ENCODE results near the gene CPM. TPM values are rescaled to one million over a fixed set of nuclear protein-coding genes. Genes with fewer than 3 reads are reported as not detected.
"Not testable (repeated sequence)": the region's sequence is repeated elsewhere in the genome, so short reads cannot be mapped to it uniquely, and the experiment has no call there.

The CPM gene
- total RNA-seq, 2 experiments from 2014 or later = 1.1 to 1.4 TPM

- no peak overlapping the region for H3K4me3 Mint-ChIP-seq
- POLR2A ChIA-PET = no interaction called here
- H3K27ac Mint-ChIP-seq = no peak overlapping the region
- DNase-seq = no peak
- CTCF ChIA-PET = interaction anchor here (0.7 to 1.0 kb wide), 2 partner anchors 10 to 294 kb away, joined by 3 to 5 read pairs; no protein-coding TSS in a partner anchor
- peaks cover 7% of the 10 kb centered on the region for H3K27me3 Mint-ChIP-seq
- peaks cover 3% of the 10 kb centered on the region for H3K9me3 Mint-ChIP-seq
- H3K4me1 Mint-ChIP-seq = peaks cover 1% of the 10 kb centered on the region
- no peaks in the 10 kb centered on the region for H3K36me3 Mint-ChIP-seq (ENCODE audit: low read depth)
Observed at GRCh38 chr12:68876461-68876860, 56.5 kb downstream of the CPM start.

- H3K36me3 Mint-ChIP-seq (ENCODE audit: low read depth) = no peaks in the 10 kb centered on the region
- H3K9me3 Mint-ChIP-seq = no peaks in the 10 kb centered on the region
- H3K4me3 Mint-ChIP-seq = no peak overlapping the region
- peaks cover 7% of the 10 kb centered on the region for H3K27me3 Mint-ChIP-seq
- H3K4me1 Mint-ChIP-seq = peaks cover 4% of the 10 kb centered on the region
- no peak for DNase-seq
- ChIA-PET POLR2A (no interaction called here), CTCF (no interaction called here)
- no peak overlapping the region for H3K27ac Mint-ChIP-seq
Observed at GRCh38 chr12:68873316-68873715, 59.7 kb downstream of the CPM start.

- no peak overlapping the region for H3K4me3 Mint-ChIP-seq
- no peaks in the 10 kb centered on the region for H3K9me3 Mint-ChIP-seq
- ChIA-PET POLR2A (no interaction called here), CTCF (interaction anchor here (0.7 to 0.9 kb wide), 2 partner anchors 198 to 203 kb away, joined by 3 to 6 read pairs; no protein-coding TSS in a partner anchor)
- H3K27ac Mint-ChIP-seq = no peak overlapping the region
- no peaks in the 10 kb centered on the region for H3K36me3 Mint-ChIP-seq (ENCODE audit: low read depth)
- peaks cover 3% of the 10 kb centered on the region for H3K27me3 Mint-ChIP-seq
- peaks cover 4% of the 10 kb centered on the region for H3K4me1 Mint-ChIP-seq
- no peak for DNase-seq
Observed at GRCh38 chr12:68871921-68872320, 61.0 kb downstream of the CPM start.

- Mint-ChIP-seq H3K27me3 (no peaks in the 10 kb centered on the region), H3K36me3 (ENCODE audit: low read depth) (no peaks in the 10 kb centered on the region), H3K27ac (no peak overlapping the region), H3K4me1 (peaks cover 4% of the 10 kb centered on the region), H3K4me3 (no peak overlapping the region), H3K9me3 (no peaks in the 10 kb centered on the region)
- no peak for DNase-seq
- POLR2A ChIA-PET = no interaction called here
- CTCF ChIA-PET = no interaction called here
Observed at GRCh38 chr12:68871396-68871795, 61.6 kb downstream of the CPM start.

GRCh38 chr12:68870443-68870842 is 62.5 kb downstream of the CPM start:
- Mint-ChIP-seq H3K4me3 (no peak overlapping the region), H3K4me1 (peaks cover 4% of the 10 kb centered on the region), H3K36me3 (ENCODE audit: low read depth) (no peaks in the 10 kb centered on the region), H3K27ac (no peak overlapping the region), H3K27me3 (no peaks in the 10 kb centered on the region), H3K9me3 (no peaks in the 10 kb centered on the region)
- no peak for DNase-seq
- CTCF ChIA-PET = interaction anchor here (1.0 kb wide), 1 partner anchor 11 kb away, joined by 3 read pairs; no protein-coding TSS in a partner anchor
- POLR2A ChIA-PET = interaction anchor here (0.5 kb wide), 1 partner anchor 899 kb away, joined by 3 read pairs; no protein-coding TSS in a partner anchor

- ChIA-PET POLR2A (interaction anchor here (0.5 kb wide), 1 partner anchor 900 kb away, joined by 3 read pairs; no protein-coding TSS in a partner anchor), CTCF (interaction anchor here (1.0 kb wide), 1 partner anchor 10 kb away, joined by 3 read pairs; no protein-coding TSS in a partner anchor)
- Mint-ChIP-seq H3K27me3 (no peaks in the 10 kb centered on the region), H3K4me1 (peaks cover 4% of the 10 kb centered on the region), H3K27ac (no peak overlapping the region), H3K36me3 (ENCODE audit: low read depth) (no peaks in the 10 kb centered on the region), H3K9me3 (no peaks in the 10 kb centered on the region), H3K4me3 (no peak overlapping the region)
- DNase-seq = no peak
Observed at GRCh38 chr12:68870011-68870410, 63.0 kb downstream of the CPM start.

GRCh38 chr12:68868043-68868790 is 64.8 kb downstream of the CPM start:
- Mint-ChIP-seq H3K36me3 (ENCODE audit: low read depth) (no peaks in the 10 kb centered on the region), H3K27me3 (no peaks in the 10 kb centered on the region), H3K4me3 (no peak overlapping the region), H3K4me1 (peaks cover 4% of the 10 kb centered on the region), H3K27ac (no peak overlapping the region), H3K9me3 (no peaks in the 10 kb centered on the region)
- DNase-seq = no peak
- ChIA-PET CTCF (no interaction called here), POLR2A (no interaction called here)

- CTCF ChIA-PET = no interaction called here
- Mint-ChIP-seq H3K4me1 (peaks cover 4% of the 10 kb centered on the region), H3K27me3 (no peaks in the 10 kb centered on the region), H3K4me3 (no peak overlapping the region), H3K27ac (no peak overlapping the region), H3K36me3 (ENCODE audit: low read depth) (no peaks in the 10 kb centered on the region), H3K9me3 (no peaks in the 10 kb centered on the region)
- DNase-seq = no peak
- POLR2A ChIA-PET = interaction anchor here (1.2 kb wide), 1 partner anchor 19 kb away, joined by 3 read pairs; no protein-coding TSS in a partner anchor
Observed at GRCh38 chr12:68867606-68868005, 65.4 kb downstream of the CPM start.

- DNase-seq = no peak
- no peaks in the 10 kb centered on the region for H3K9me3 Mint-ChIP-seq
- CTCF ChIA-PET = interaction anchor here (1.0 to 1.5 kb wide), 2 partner anchors 10 to 203 kb away, joined by 4 to 5 read pairs; no protein-coding TSS in a partner anchor
- H3K27me3 Mint-ChIP-seq = no peaks in the 10 kb centered on the region
- no peak overlapping the region for H3K27ac Mint-ChIP-seq
- peaks cover 2% of the 10 kb centered on the region for H3K4me1 Mint-ChIP-seq
- no peak overlapping the region for H3K4me3 Mint-ChIP-seq
- no peaks in the 10 kb centered on the region for H3K36me3 Mint-ChIP-seq (ENCODE audit: low read depth)
- POLR2A ChIA-PET = interaction anchor here (1.2 kb wide), 1 partner anchor 19 kb away, joined by 3 read pairs; no protein-coding TSS in a partner anchor
Observed at GRCh38 chr12:68866950-68867349, 66.0 kb downstream of the CPM start.

- H3K9me3 Mint-ChIP-seq = no peaks in the 10 kb centered on the region
- ChIA-PET POLR2A (no interaction called here), CTCF (interaction anchor here (1.1 to 1.5 kb wide), 2 partner anchors 11 to 14 kb away, joined by 3 to 5 read pairs; no protein-coding TSS in a partner anchor)
- no peaks in the 10 kb centered on the region for H3K27me3 Mint-ChIP-seq
- no peaks in the 10 kb centered on the region for H3K36me3 Mint-ChIP-seq (ENCODE audit: low read depth)
- no peak for DNase-seq
- no peak overlapping the region for H3K4me3 Mint-ChIP-seq
- H3K4me1 Mint-ChIP-seq = no peaks in the 10 kb centered on the region
- H3K27ac Mint-ChIP-seq = no peak overlapping the region
Observed at GRCh38 chr12:68865399-68866164, 67.4 kb downstream of the CPM start.

- ChIA-PET CTCF (interaction anchor here (1.1 kb wide), 1 partner anchor 13 kb away, joined by 3 read pairs; no protein-coding TSS in a partner anchor), POLR2A (no interaction called here)
- no peaks in the 10 kb centered on the region for H3K27me3 Mint-ChIP-seq
- no peak overlapping the region for H3K4me3 Mint-ChIP-seq
- DNase-seq = no peak
- no peaks in the 10 kb centered on the region for H3K36me3 Mint-ChIP-seq (ENCODE audit: low read depth)
- H3K9me3 Mint-ChIP-seq = no peaks in the 10 kb centered on the region
- H3K27ac Mint-ChIP-seq = no peak overlapping the region
- H3K4me1 Mint-ChIP-seq = no peaks in the 10 kb centered on the region
Observed at GRCh38 chr12:68864604-68865003, 68.4 kb downstream of the CPM start.

- CTCF ChIA-PET = not testable (repeated sequence)
Observed at GRCh38 chr12:68863886-68864454, 69.0 kb downstream of the CPM start.

More at GRCh38 chr12:68863886-68864454, 69.0 kb downstream of the CPM start:
- H3K4me3 Mint-ChIP-seq; H3K27ac Mint-ChIP-seq; DNase-seq; H3K36me3 Mint-ChIP-seq (ENCODE audit: low read depth); POLR2A ChIA-PET; H3K9me3 Mint-ChIP-seq; H3K4me1 Mint-ChIP-seq; H3K27me3 Mint-ChIP-seq: not testable (repeated sequence)

Data from activated CD4-positive, alpha-beta memory T cell treated with anti-CD3 and anti-CD28 coated beads, Interleukin-2, amount 10 ng/mL, durations not matched to agents 7 days and 5 days (primary cell).